Nephron (organoid): Measurements from ENCODE around the gene CASK.
A peak's percentile ranks its signal among the peaks of the same experiment; 100 is the strongest.

Experiments used
- H3K27ac Mint-ChIP-seq, 3 experiments: 2 replicates each; pipeline ENCODE4 v1.8.0; 2020; ENCODE audit warnings: mixed read lengths in 3 of 3, mild to moderate bottlenecking in 2 of 3, moderate library complexity in 1 of 3
- H3K27me3 Mint-ChIP-seq: 2 replicates; pipeline ENCODE4 v1.8.0; 2021; ENCODE audit warnings: low read depth, mild to moderate bottlenecking, moderate library complexity, mixed read lengths
- H3K36me3 Mint-ChIP-seq: 2 replicates; pipeline ENCODE4 v1.8.0; 2020; ENCODE audit warnings: low read depth, mixed read lengths
- H3K4me1 Mint-ChIP-seq: 2 replicates; pipeline ENCODE4 v1.8.0; 2020; ENCODE audit warnings: mixed read lengths
- H3K4me3 Mint-ChIP-seq, 3 experiments: 2 replicates each; pipeline ENCODE4 v1.8.0; 2020; ENCODE audit warnings: mild to moderate bottlenecking in 3 of 3, mixed read lengths in 3 of 3, moderate library complexity in 2 of 3
- H3K9me3 Mint-ChIP-seq: 2 replicates; pipeline ENCODE4 v1.8.0; 2020; ENCODE audit warnings: mixed read lengths
- TF ChIP-seq, protein P1 (sequence below), 3 experiments: fragments of 200-600 bp; sonication (generic); IDR thresholded peaks; one replicate each; pipeline ENCODE4 v1.5.0; 2021; ENCODE audit warnings: antibody characterized with exemption in 3 of 3; ENCODE audit not compliant: unreplicated experiment in 3 of 3

CASK gene

DNA sequence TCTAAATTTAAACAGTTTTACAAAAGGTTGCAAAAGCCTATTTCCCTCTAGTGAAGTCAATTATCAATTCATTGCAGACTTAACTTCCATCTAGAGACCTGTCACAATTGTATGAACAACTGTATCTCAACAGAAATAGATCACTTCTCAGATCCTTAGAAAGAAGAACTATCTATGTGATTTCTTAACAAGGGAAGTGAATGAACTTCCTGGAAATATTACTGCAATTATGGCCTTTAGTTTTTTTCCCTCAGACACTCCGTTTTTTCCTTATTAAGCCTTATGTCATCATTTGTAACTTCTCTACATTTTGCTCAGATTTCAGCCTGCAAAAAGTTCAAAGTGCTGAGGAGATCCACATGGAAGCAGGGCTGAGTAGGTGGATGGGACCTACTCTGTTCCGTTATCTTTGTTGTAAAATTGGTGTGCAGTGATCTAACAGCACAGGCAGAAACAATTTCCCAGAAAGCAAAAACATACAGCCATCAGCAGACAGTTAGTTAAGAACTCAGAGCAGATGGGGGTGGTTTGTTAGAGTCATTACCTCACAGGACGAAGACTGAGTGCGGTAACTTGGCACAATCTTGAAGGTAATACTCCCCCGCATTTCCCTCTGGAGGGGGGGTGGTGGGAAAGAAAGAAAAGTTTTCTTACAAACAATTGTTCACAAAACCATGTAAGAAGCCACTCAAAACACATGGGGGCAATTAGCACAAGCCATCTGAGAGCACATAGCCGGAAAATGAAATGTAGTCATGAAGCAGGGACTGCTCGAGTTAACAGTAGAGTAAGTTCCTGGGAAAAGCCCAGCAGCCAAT lies 363.9 kb downstream of the CASK start:
- Mint-ChIP-seq H3K27ac (peak overlapping the region; percentile 95 to 99 (median 98)), H3K9me3 (no peaks in the 10 kb centered on the region), H3K4me3 (peak overlapping the region in 2 of 3 experiments; percentile 59 to 64), H3K27me3 (no peaks in the 10 kb centered on the region), H3K36me3 (peaks cover 4% of the 10 kb centered on the region), H3K4me1 (peaks cover 25% of the 10 kb centered on the region)
- TF ChIP-seq, protein P1, sequence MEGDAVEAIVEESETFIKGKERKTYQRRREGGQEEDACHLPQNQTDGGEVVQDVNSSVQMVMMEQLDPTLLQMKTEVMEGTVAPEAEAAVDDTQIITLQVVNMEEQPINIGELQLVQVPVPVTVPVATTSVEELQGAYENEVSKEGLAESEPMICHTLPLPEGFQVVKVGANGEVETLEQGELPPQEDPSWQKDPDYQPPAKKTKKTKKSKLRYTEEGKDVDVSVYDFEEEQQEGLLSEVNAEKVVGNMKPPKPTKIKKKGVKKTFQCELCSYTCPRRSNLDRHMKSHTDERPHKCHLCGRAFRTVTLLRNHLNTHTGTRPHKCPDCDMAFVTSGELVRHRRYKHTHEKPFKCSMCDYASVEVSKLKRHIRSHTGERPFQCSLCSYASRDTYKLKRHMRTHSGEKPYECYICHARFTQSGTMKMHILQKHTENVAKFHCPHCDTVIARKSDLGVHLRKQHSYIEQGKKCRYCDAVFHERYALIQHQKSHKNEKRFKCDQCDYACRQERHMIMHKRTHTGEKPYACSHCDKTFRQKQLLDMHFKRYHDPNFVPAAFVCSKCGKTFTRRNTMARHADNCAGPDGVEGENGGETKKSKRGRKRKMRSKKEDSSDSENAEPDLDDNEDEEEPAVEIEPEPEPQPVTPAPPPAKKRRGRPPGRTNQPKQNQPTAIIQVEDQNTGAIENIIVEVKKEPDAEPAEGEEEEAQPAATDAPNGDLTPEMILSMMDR (IDR thresholded peaks at IDR 0.05; ENCODE audit: unreplicated experiment in 3 of 3), result no peak

DNA sequence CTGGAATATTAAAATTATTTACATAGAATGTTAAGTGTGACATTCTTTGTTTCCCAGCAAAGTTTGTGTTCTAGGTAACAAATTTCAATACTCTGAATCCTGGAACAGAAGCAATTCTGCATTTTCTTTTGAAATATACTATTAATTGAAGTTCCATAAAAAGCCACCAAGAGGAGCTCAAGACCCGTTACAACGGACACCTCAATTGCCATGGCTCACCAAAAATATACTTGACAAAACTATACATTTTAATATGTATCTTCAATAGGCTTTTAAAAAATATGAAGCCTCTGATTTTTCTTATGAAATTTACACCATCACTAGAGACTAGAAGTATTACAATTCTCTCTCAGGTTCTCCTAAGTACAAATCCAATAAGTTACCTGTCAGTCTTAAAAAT lies 364.8 kb downstream of the CASK start:
- Mint-ChIP-seq H3K27ac (peak overlapping the region in 2 of 3 experiments; percentile 41 to 99), H3K4me1 (peaks cover 19% of the 10 kb centered on the region), H3K36me3 (no peaks in the 10 kb centered on the region), H3K4me3 (no peak overlapping the region), H3K9me3 (no peaks in the 10 kb centered on the region), H3K27me3 (no peaks in the 10 kb centered on the region)
- TF ChIP-seq, protein P1 (IDR thresholded peaks at IDR 0.05; ENCODE audit: unreplicated experiment in 3 of 3), result peak; percentile 30 to 50 (median 38)

DNA sequence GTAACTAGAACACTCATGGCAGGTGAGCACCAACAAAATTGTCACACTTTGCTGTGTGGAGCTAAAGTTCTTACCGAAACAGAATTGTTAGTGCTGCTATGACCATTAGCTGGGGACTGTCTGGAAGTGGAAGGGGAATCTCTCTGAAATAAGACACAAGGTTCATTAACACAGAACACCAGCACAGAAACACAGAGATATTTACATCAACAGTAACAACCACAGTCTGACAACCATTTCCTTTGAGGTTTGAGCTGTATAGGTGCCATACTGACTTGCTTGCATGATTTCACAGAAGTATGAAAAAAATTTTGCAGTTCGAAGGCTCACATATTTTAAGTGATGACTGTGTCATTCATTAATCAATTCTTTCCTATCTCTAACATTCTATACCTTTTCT lies 366.4 kb downstream of the CASK start:
- Mint-ChIP-seq H3K36me3 (peaks cover 11% of the 10 kb centered on the region), H3K4me3 (no peak overlapping the region), H3K27ac (no peak overlapping the region), H3K27me3 (no peaks in the 10 kb centered on the region), H3K4me1 (peaks cover 14% of the 10 kb centered on the region), H3K9me3 (no peaks in the 10 kb centered on the region)
- TF ChIP-seq, protein P1 (IDR thresholded peaks at IDR 0.05; ENCODE audit: unreplicated experiment in 3 of 3), result no peak

DNA sequence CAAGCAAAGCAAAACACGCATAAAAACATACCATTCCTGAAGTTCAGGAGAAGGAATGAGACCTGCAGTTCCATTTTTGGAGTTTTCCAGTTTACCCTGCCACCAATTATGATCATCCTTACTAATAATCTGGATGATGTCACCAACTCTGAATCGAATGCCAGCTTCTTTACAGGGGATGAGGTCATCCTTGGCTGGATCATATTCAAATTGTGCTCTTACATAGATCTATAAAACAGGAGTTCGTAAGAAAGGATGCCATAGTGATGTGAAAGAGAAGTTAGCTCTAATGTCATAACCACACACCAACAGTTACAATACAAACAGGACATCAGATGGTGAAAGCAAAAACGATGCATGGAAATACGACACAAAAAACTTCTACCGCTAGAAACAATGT lies 369.7 kb downstream of the CASK start:
- Mint-ChIP-seq H3K9me3 (peaks cover 2% of the 10 kb centered on the region), H3K4me1 (no peaks in the 10 kb centered on the region), H3K36me3 (peaks cover 24% of the 10 kb centered on the region), H3K27me3 (no peaks in the 10 kb centered on the region), H3K4me3 (no peak overlapping the region), H3K27ac (no peak overlapping the region)
- TF ChIP-seq, protein P1 (IDR thresholded peaks at IDR 0.05; ENCODE audit: unreplicated experiment in 3 of 3), result no peak

DNA sequence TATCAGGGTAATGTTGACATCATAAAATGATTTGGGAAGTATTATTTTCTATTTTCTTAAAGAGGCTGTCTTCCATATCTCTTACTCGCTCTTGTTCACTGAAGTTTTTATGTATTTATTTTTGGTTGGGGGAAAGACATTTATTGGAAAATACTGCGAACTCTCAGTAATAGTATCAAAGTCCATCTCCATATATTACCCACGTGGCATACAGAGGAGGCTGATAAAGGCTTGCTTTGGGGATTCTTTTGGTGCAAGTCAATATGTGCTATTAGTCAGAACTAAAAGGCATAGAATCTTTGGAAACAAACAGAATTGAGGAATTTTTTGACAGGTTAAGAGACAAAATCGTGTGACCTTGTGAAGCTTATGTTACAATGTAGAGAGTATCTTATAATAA lies 374.9 kb downstream of the CASK start:
- H3K9me3 Mint-ChIP-seq, result peaks cover 8% of the 10 kb centered on the region
- no peaks in the 10 kb centered on the region for H3K4me1 Mint-ChIP-seq
- H3K27ac Mint-ChIP-seq, result no peak overlapping the region
- H3K36me3 Mint-ChIP-seq, result peaks cover 41% of the 10 kb centered on the region
- TF ChIP-seq, protein P1 (IDR thresholded peaks at IDR 0.05; ENCODE audit: unreplicated experiment in 3 of 3), result no peak
- no peaks in the 10 kb centered on the region for H3K27me3 Mint-ChIP-seq
- no peak overlapping the region for H3K4me3 Mint-ChIP-seq

DNA sequence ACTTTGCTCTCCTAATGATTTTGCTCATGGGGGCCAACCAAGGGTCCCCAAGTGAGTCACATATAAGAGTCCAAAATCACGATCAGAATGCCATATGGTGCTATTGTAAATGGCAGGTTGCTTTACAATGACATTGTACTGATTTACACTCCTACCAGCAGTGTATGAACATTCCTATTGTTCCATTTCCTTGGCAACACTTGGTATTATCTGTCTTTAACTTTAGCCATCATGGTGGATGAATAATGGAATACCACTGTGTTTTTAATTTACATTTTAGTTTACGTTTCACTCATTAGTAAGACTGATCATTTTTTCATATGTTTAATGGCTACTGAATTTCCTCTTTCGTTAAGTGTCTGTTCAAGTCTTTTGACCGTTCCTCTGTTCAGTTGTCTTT lies 379.7 kb downstream of the CASK start:
- Mint-ChIP-seq H3K27me3 (no peaks in the 10 kb centered on the region), H3K36me3 (peaks cover 35% of the 10 kb centered on the region), H3K4me1 (peaks cover 4% of the 10 kb centered on the region), H3K4me3 (no peak overlapping the region), H3K27ac (no peak overlapping the region), H3K9me3 (peaks cover 6% of the 10 kb centered on the region)
- TF ChIP-seq, protein P1 (IDR thresholded peaks at IDR 0.05; ENCODE audit: unreplicated experiment in 3 of 3), result no peak
